DLD1 (cell line): Measurements from ENCODE around the gene SPRR1A.

Experiments used
- in situ Hi-C: cut with HindIII; loops from 2 replicates; pipeline ENCODE4 v1.10.0; 2017; ENCODE audit warnings: low sequenced_read_pairs

Gene SPRR1A, protein sequence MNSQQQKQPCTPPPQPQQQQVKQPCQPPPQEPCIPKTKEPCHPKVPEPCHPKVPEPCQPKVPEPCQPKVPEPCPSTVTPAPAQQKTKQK

DNA sequence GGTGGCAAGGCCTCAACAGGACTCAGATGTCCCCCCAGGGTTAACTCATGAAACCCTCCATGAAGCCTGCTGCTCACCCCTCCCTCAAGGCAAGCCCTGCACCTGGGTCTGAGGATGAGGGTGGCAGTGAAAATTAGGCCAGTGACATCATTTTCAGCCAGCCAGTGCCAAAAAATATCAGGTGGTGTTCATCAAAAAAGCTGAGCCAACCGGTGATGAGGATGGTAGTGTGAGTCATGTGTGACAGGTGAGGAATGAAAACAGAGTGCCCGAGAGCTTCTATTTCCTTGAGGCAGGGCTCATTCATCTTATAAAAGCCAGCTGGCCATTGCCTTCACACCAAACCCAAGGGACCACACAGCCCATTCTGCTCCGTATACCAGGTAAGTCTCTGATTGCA lies at the start of gene SPRR1A:
Gene SPRR1A, plus strand, starts transcription at position 339 of the 400 bp plus-strand sequence. CDS start 1,150 bp downstream, outside the sequence.
- in situ Hi-C loops = no loop called here

DNA sequence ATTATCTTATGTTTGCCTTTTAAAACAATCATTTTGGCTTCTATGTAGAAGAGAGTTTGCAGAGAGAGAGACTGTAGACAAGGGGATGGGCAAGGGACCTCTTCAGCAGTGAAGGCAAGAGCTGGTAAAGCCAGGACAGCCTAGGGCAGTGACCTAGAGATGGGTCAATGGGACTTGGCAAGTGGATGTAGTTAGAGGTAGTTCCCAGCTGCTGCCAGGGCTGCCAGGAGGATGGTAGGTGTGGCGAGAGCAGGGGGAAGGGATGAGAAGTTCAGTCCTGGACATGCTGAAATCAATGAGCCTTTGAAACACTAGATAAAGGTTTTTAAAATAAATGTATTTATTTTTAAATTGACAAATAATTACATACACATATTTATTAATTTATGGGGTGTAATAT lies 43.3 kb upstream of the SPRR1A start:
- in situ Hi-C loops = no loop called here

DNA sequence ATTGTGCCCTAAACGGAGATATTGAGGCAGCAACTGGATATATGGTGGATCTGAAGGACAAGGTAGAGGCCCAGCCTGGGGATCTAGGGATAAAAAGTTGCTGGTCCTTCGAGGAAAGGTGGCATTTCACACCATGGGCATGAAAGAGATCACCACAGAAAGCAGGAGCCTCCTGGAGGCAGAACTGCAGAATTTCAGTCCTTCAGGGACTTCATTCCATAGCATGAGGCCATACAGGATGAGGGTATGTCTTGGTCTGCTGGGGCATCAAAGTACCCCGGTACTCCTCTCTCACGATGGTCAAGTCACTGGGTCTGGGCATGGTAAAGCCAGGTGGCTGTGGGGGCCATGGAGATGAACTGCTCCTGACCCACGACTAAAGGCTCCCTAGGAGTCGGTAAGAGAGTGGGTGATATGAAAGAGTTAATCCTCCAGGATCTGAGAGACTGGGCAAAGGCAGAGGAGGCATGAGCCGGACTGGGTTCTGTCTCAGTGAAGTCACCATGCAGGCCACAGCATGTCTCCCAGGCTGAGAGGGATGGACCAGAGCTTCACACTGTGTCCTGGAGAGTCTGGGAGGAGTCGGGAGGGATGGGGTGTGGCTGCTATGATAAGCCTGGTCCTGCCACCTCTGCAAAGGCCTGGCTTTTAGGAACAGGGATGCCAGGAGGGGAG lies 42.7 kb upstream of the SPRR1A start:
- in situ Hi-C loops = no loop called here

DNA sequence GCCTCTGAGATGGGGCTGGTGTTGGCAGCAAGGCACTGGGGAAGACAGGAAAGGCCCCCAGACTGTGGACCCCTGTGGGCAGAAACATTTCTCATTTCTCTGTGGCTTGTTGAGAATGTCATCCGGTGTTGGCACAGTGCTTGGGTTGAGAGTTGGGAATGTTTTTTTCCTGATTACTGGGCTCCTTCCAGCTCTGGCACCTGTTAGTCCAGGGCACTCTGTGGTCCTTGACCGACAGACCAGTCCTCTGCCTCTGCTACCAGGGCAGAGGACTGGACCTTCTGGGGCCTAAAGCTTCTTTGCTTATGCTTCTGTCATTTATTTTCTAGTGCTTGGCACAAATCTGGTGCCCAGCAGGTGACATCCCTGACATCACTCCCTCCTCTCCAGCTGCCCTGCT lies 41.7 kb upstream of the SPRR1A start:
- in situ Hi-C loops = no loop called here

DNA sequence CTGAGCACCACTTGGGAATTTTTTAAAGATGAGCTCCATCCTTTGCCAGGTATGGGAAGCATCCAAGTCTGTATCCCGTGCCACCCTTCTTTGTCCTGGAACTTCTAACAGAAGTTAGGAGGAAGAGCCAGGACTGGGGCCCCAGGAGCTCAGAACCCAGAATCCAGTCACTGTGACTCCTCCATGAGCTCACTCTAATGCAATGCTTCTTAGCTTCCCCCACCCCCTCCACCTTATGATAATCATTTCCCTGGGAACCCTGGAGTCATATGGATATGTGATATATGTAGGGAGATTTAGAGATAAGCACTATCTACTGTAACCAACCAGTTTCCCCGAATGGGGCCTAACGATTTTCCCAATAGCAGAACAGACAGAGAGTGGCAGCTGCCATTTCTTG lies 37.6 kb upstream of the SPRR1A start:
- in situ Hi-C loops = no loop called here

DNA sequence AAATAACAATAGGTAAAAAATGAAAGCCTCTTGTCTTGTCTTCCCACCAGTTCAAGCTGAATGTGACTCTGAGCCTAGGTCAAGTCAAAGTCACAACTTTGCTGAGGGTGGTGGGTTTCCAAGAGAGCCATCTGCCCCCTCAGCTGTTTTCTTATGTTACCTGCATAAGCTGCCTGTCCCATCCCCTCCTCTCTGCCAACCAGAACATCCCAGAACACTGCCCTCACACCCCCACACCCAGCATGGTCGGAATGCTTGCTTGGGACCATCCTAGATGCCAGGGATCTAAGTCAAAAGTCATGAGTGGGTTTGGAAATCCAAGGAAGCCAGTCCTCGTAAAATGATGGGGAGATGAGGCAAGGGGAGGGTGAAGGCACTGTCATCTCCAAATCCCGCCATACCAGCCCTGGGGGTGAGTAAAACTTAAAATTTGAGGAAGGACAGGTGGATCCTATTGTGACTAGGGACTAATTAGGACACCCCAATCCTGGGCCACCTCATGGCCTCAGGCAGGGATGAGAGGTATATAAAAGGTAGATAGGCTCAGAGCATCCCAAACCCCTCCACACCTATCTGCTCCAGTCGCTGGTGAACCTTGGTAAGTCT lies 37.1 kb upstream of the SPRR1A start, which contains the start of gene SPRR5:
Gene SPRR5, plus strand, starts transcription at position 556 of the 606 bp plus-strand sequence. CDS start 1,349 bp downstream, outside the sequence.
- in situ Hi-C loops = no loop called here

DNA sequence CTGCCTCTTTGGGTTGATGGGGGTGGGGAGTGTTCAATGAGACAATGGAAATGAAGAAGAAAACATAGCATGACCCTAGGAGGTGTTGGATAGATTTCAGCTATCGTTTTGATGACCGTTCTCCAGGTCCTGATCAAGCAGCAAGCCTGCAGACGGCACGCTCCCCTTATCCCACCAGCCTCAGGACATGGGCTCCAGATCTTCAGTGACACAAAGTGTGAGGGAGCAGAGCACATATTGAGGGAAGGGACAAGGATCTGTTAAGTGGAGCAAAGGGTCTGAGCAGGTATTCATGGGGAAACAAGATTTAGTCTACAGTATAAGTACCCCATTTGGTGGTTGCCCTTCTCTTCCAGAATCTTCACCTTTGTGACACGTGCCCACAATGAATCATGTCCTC lies 32.2 kb upstream of the SPRR1A start:
- in situ Hi-C loops = no loop called here

DNA sequence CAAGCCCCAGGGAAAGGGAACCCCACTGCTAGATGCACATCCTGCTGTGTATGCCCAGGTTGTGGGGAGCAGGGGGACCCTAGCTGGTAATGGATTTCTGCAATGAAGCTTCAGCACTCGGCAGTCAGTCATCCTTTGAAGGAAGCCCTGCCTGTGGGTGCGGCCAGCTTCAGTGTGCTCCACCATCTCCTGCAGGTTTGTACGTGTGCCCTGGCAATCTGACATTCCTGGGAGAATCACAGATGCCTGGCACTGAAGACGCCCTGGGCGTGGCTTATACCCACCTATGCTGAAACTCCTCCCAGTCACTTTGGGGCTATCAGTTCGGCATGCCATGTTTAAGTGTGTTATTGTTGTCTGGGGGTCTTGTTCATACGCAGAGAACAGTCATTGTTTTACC lies 30.1 kb upstream of the SPRR1A start:
- in situ Hi-C loops = no loop called here

DNA sequence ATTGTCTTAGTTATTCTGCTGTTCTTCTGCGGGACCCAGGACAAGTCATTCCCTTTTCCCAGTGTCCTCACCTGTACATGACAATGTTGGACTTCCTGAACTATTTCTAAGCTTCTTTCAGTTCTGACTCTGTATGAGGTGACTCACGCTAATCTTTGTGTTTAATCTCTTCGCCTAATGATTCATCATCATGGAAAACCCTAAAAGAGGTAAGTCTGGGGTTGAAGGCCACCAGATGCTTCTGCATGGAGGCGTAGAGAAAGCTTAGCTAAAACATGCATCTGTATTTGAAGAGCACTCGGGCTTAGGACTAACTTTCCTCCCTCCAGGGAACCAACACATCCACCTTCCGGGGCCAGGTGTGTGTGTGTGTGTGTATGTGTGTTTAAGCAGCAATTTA lies 29.4 kb upstream of the SPRR1A start:
- in situ Hi-C loops = no loop called here

DNA sequence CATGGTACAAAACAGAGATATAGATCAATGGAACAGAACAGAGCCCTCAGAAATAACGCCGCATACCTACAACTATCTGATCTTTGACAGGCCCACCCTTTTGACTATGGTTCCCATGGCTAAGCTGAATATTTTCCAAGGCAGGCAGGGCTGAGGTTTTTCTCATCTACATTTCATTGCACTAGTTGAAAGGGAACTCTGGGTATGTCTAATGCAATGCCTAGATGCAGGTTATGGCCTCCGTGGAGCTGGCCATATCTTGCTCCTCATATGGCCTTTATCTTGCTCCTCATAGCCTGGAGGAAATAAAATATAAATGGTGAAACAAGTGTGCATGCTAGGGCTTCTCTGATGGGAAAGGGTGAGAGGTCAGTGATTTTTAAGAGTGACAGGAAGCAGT lies 26.3 kb upstream of the SPRR1A start:
- in situ Hi-C loops = no loop called here

DNA sequence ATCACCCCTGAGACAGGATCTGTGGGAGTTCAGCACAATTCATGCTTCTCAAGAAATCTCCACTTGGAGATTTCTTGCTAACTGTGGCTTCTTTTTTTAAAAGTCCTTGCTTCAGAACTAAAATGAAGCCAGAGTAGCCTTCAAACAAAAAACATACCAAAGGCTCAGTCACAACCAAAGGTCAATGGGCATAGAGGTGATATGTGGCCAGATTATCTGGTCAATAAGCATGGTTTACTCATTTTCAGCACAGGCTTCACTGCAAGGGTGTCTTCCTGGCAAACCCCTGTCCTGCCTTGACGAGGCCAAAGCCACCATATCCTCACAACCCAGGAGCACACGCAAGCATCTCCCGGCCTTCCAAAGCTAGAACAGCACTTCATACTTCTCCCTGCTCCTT lies 24.6 kb upstream of the SPRR1A start:
- in situ Hi-C loops = no loop called here

DNA sequence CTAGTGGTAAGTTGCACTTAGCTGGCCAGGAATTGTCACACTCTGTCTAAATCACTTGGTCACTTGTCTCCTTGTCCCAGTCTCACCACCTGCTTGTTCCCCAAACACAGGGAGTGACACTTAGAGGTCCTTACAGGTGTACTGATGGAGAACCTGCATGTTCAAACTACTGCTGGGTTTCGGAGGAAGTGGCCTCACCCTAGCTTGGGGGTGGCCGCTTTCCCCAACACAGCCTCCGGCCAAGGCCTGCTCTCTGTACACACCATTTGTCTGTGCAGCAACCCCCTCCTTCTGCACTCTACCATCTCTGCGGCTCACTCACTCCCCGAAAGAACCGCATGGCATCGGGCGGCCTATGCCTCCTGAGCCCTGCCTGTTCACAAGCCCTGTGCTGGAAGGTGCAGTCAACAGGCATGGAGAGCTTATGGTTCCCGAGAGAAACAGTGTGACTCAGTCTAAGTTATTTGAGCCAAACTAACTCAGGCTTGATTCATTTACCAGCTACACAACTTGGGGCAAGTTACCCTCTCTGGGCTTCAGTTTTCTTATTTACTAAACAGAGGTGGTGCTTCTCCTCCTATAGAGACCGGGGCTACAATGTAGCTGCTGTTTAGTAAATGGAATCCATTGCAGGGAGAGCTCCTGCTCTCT lies 24.0 kb upstream of the SPRR1A start:
- in situ Hi-C loops = no loop called here

DNA sequence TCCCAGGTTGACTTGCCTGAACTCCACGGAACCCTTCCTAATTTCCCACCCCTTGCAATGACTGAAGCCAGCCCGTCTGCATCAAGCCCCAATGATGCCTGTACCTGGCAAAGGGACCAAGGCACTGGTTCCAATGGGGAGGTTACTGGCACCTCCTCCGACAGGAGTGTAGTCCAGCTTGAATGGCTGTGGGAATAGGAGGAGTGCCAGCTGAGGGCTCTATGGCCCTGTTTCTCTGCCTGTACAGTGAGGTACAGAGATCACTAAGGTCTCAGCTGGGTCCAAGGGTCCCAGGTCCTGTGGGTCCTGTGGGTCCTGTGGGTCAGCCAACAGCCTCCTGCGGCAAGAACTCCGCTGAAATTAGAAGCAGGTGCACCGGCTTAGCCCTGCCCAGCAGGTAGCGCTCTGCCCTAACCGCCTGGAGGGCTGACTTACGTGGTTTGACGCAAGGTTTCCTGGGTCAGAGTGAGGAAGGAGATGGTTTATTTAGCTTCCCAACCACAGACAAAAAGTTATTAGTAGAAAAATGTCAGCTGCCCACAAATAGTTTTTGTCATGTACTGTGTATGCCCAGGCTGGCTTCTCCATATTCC lies 23.3 kb upstream of the SPRR1A start:
- in situ Hi-C loops = no loop called here

DNA sequence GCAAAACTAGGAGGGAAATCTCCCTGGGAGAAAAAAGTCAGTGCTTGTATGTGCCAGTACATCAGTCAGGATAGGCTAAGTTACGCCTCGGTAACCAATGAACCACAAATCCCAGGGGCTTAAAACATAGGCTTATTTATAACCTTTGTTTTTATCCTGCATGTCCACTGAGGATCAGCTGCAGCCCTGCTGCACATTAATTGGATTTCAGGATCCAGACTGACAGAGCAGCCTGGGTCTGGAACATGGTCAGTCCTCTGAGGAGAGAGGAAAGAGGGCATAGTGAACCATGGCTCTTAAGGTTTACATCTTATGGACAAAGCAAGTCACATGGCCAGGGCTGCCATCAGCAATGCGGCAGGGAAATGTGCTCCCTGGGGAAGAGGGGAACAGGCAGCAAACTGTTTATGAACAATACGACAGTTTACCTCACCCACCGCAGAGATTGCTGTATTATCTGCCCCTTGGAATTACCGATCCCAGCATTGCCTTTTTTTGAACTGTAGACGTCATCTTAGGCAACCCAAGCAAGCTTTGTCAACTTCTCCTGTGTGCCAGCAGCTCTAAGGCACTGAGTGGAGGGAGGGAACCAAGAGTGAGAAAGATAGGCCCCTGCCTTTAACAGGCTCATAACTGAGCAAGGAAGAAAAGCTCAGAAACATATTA lies 22.5 kb upstream of the SPRR1A start:
- in situ Hi-C loops = no loop called here

DNA sequence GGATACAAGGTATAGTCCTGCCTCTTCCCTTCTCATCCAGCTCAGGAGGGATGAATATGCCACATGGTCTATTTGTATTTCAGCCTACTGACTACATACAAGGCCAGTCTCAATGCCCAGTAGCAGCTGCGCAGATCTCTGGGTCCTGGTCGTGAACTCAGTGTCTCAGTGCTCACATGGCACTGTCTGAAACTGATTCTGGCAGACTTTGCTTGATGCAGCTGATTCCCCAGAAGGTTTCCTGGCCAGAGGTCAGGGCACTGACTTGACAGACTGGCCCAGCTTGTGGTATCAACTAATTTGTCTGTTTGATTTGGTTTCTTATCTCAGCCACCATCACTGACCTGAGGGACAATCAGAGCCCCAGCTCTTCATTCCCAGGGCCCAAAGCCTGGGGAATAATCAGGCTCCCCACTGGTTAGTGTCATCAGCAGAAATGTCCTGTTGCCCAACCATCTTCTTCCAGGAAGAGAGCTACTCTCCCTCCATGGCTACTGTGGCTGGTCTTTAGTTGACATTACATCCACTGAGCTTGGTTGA lies 20.9 kb upstream of the SPRR1A start:
- in situ Hi-C loops = no loop called here

DNA sequence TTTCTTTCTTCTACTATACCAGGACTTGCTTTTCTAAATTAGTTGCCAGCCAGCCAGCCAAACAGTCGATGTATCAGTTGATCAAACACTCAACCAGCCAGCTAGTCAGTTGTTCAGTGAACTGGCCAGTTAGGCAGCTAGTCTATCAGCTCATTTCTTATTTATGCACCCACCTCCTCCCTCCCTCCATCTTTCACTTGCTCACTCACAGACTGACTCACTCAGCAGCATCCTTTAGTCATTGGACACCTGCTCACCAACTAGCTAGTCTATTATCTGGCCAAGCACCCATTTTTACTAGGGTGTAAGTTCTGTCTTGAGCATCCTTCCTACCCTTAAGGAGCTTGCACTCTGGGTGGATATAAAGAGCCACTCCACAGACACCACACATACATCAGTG lies 19.3 kb upstream of the SPRR1A start:
- in situ Hi-C loops = no loop called here

DNA sequence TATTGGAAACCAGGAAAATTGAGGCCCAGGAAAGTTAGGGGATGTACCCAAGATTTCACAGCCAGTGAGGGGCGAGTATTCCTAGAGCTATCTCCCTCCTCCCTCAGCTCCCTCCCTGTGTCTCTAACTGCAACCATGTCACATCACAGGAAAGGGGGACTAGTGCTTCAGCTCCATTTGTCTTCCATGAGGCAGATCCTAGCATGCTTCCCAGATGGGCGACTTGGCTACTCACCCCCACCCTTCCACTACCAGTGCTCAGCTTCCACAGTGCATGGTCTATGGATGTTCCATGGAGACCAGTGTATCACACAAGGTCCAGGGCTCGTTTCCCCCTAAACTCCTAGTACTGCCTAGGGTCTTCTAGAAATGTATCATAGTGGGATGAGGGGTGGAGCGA lies 18.0 kb upstream of the SPRR1A start:
- in situ Hi-C loops = no loop called here

DNA sequence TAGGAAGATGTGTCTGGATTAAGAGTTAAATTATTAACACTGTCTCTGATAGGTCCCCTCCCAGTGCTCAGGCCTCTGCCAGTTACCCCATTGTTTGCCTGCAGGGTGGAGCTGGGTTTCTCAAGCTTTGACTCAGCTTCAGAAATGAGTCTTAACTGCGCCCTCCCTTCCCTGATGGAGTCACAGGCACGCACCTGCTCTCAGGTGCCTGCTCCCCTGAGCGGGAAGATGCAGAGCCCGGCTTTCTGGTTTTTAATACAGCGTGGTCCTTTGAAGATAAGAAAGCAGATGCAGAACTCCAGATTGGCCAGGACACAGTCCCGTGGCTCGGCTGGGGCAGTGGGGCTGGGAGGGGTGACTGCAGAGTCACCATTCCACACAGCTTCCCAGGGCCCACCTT lies 16.7 kb upstream of the SPRR1A start:
- in situ Hi-C loops = no loop called here

DNA sequence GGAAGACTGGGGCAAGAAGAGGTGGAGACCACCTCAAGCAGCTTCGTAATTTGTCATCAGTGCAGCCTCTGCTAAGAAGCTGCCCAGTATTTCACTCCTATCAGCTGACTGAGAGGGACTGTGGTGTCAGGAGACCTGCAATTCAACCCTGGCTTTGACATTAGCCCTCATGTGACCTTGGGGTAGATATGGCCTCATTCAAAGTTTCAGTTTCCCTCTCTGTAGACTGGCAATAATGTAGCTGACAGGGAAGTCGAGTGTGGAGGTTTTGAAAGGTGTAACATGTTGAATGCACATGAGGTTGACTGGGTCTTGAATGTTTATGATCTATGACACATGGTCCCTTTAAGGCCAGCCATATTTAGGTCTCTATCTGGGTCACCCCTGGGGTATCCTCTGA lies 15.6 kb upstream of the SPRR1A start:
- in situ Hi-C loops = no loop called here

DNA sequence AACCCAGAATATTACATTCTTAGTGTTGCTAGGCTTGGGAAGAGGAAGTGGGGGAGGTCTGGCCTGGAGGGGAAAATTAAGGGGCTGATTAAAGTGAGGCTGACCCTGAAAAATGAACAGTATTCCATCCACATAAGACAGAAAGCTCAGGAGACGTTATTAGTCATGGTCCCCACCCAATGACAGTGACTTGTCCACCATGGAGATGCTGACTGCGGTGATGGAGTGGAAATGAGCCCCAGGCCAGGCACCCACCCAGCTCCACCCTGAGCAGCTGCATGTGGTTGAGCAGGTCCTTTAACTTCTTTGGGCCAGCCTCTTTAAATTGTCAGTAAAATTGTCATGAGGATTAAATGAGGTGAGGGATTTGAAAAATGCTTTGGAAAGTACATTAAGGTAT lies 14.8 kb upstream of the SPRR1A start:
- in situ Hi-C loops = no loop called here

DNA sequence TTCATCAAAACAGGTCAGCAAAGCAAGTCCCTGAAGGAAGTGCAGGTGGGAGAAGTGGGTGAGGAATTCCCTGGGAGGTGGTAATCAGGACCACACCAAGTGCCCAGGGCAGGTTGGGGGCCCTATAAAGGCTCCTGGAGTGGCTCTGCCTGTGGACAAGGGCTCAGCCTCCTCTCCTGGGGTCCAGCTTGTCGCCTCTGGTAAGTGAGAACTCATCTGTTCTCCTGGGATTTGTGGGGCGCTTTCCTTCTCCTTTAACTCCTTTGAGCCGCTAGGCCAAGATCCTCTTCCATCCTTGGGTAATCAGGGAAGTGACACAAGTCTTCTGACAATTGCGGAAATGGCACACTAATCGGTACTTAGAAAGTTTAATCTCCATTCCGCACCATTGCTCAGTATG lies 13.4 kb upstream of the SPRR1A start, which contains the start of gene SPRR4:
Gene SPRR4, plus strand, starts transcription at position 154 of the 400 bp plus-strand sequence. CDS start 1,243 bp downstream, outside the sequence.
- in situ Hi-C loops = no loop called here
